ENCODE results near the gene MAN2B2. TPM values are rescaled to one million over a fixed set of nuclear protein-coding genes. Genes with fewer than 3 reads are reported as not detected.

MAN2B2 gene
- total RNA-seq, 2 experiments from 2014 or later = 10.8 to 13.0 TPM

DNA sequence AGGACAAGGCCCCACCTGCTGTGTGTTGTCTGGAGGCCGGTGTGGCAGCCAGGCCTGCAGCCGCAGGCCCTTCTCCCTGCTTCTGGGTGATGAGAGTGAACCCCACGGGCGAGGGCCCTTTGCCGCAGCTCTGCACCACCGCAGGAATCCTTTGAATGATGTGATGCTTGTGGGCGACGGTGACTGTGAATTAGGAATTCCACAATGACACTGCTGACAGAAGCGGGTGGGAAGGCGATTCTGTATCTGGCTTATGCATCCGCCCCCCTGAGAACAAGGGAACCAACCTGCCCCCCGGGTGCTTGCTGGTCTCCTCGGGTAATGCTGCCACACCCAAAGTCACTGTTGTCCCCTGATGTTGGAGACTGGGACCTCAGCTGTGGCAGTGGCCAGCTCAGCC is 19.5 kb upstream of the MAN2B2 start:
- H3K9me3 Mint-ChIP-seq = peaks cover 10% of the 10 kb centered on the region
- intact Hi-C loops (cut with micrococcal nuclease) = no loop called here
- H3K27me3 Mint-ChIP-seq = peaks cover 22% of the 10 kb centered on the region
- H3K27ac Mint-ChIP-seq = no peak overlapping the region
- DNase-seq = no peak
- no peak for TF ChIP-seq CTCF (IDR thresholded peaks at IDR 0.05)
- H3K4me3 Mint-ChIP-seq = no peak overlapping the region
- H3K4me1 Mint-ChIP-seq (ENCODE audit: low read depth) = no peaks in the 10 kb centered on the region
- H3K36me3 Mint-ChIP-seq (ENCODE audit: low read depth) = peaks cover 3% of the 10 kb centered on the region
- POLR2A ChIA-PET = no interaction called here
- CTCF ChIA-PET = no interaction called here
- ATAC-seq = no peak

- ATAC-seq = no peak
- H3K27me3 Mint-ChIP-seq = peaks cover 27% of the 10 kb centered on the region
- no peak for TF ChIP-seq CTCF (IDR thresholded peaks at IDR 0.05)
Measured at GRCh38 chr4:6556263-6556662, 18.7 kb upstream of the MAN2B2 start.

GRCh38 chr4:6557185-6557584 is 17.8 kb upstream of the MAN2B2 start:
- CTCF ChIA-PET = no interaction called here
- H3K4me1 Mint-ChIP-seq (ENCODE audit: low read depth) = peaks cover 8% of the 10 kb centered on the region
- POLR2A ChIA-PET = no interaction called here
- H3K27me3 Mint-ChIP-seq = peaks cover 37% of the 10 kb centered on the region
- peaks cover 2% of the 10 kb centered on the region for H3K9me3 Mint-ChIP-seq
- no peak overlapping the region for H3K27ac Mint-ChIP-seq
- no peak for TF ChIP-seq CTCF (IDR thresholded peaks at IDR 0.05)
- intact Hi-C loops (cut with micrococcal nuclease) = no loop called here
- ATAC-seq = no peak
- H3K36me3 Mint-ChIP-seq (ENCODE audit: low read depth) = no peaks in the 10 kb centered on the region
- no peak overlapping the region for H3K4me3 Mint-ChIP-seq
- no peak for DNase-seq

More at GRCh38 chr4:6556263-6556662, 18.7 kb upstream of the MAN2B2 start:
- Mint-ChIP-seq H3K27ac (no peak overlapping the region), H3K4me1 (ENCODE audit: low read depth) (peaks cover 3% of the 10 kb centered on the region), H3K4me3 (no peak overlapping the region), H3K36me3 (ENCODE audit: low read depth) (peaks cover 3% of the 10 kb centered on the region), H3K9me3 (peaks cover 8% of the 10 kb centered on the region)
- POLR2A ChIA-PET = no interaction called here
- DNase-seq = no peak
- CTCF ChIA-PET = interaction anchor here (0.6 kb wide), 1 partner anchor 206 kb away, joined by 3 read pairs; no protein-coding TSS in a partner anchor
- intact Hi-C loops (cut with micrococcal nuclease) = no loop called here

DNA sequence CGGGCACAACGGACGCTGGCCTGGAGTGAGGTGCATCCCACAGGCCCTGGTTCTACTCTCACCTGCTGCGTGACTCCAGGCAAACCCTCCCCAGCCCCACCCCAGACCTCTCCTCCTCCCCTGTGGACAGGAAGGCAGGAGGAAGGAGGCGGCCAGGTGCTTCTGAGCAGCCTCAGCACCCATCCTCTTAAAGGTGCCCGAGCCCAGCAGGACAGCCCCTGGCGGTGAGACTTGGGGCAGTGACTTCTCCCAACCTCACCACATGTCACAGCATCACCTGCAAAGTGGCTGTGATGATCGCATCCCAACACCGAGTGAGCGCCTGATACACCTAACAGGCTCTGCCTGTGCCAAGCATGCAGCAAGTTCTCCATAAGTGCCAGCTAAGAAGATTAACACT is 17.1 kb upstream of the MAN2B2 start:
- intact Hi-C loops (cut with micrococcal nuclease) = no loop called here
- no peak overlapping the region for H3K27ac Mint-ChIP-seq
- ChIA-PET CTCF (no interaction called here), POLR2A (no interaction called here)
- no peak for DNase-seq
- ATAC-seq = no peak
- H3K27me3 Mint-ChIP-seq = peaks cover 43% of the 10 kb centered on the region
- no peak for TF ChIP-seq CTCF (IDR thresholded peaks at IDR 0.05)
- no peaks in the 10 kb centered on the region for H3K9me3 Mint-ChIP-seq
- no peaks in the 10 kb centered on the region for H3K36me3 Mint-ChIP-seq (ENCODE audit: low read depth)
- no peak overlapping the region for H3K4me3 Mint-ChIP-seq
- peaks cover 9% of the 10 kb centered on the region for H3K4me1 Mint-ChIP-seq (ENCODE audit: low read depth)

DNA sequence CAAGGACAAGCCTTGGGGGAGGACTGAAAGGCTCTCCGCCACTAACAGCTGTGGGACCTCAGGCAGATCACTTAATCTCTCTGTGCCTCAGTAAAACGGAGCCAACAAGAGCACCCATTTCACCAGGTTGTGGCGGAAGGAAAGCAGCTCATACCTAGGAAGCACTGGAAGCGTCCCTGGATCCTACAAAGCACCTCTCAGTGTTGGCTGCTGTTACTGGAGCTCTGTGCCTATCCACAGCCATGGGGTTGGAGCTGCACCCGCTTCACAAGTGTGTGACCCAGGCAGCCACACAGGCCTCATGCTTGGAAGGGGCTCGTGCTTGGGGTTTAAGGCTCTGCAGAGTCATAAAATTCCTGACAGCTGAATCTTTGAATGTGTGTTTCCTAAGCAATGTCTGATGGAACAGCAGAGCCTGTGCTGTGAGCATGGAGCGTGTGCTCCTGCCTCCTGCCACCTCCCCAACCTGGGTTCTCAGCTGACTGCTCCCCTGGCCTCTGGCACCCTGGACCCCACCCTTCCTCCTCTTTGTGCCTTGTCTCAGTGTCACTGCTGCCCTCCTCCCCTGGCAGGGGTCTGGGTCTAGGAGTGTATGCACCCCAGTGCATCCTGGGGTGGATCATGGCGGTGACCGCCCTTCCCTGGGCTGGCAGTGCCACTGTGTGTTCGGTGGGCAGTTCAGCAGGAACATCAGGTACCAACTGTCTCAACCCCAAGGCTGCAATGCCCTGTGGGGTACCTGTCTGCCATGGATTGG is 14.4 kb upstream of the MAN2B2 start:
- ChIA-PET POLR2A (interaction anchor here (1.1 kb wide), 1 partner anchor 28 kb away, joined by 3 read pairs; no protein-coding TSS in a partner anchor), CTCF (interaction anchor here (2.7 kb wide), 1 partner anchor 13 kb away, joined by 15 read pairs; no protein-coding TSS in a partner anchor)
- Mint-ChIP-seq H3K36me3 (ENCODE audit: low read depth) (no peaks in the 10 kb centered on the region), H3K4me1 (ENCODE audit: low read depth) (peaks cover 9% of the 10 kb centered on the region), H3K4me3 (no peak overlapping the region), H3K27me3 (peaks cover 56% of the 10 kb centered on the region), H3K9me3 (no peaks in the 10 kb centered on the region), H3K27ac (no peak overlapping the region)
- no peak for DNase-seq
- TF ChIP-seq CTCF (IDR thresholded peaks at IDR 0.05) = no peak
- intact Hi-C loops (cut with micrococcal nuclease) = no loop called here
- no peak for ATAC-seq

Data from activated CD8-positive, alpha-beta T cell treated with anti-CD3 and anti-CD28 coated beads for 36 hours (primary cell).